DND-41 (cell line): ENCODE data around the gene ETFRF1.

Experiments
- ATAC-seq: fragments of 200-7000 bp; cut with Tn5 transposase; 3 replicates; pipeline ENCODE4 v1.9.1; 2021; ENCODE audit warnings: low read depth; ENCODE audit not compliant: insufficient read depth
- DNase-seq: peaks from one replicate; pipeline ENCODE4 v3.0.0-alpha.2; 2020
- H2AFZ ChIP-seq: 2 replicates; pipeline ENCODE4 v1.6.0; 2012; ENCODE audit warnings: low read depth, low read length
- H3K27ac ChIP-seq: 2 replicates; pipeline ENCODE4 v1.5.1; 2012; ENCODE audit warnings: low read length, inconsistent platforms
- H3K27me3 ChIP-seq: fragments of 200-600 bp; sonication (generic); 2 replicates; pipeline ENCODE4 v1.6.0; 2012; ENCODE audit warnings: low read length, mild to moderate bottlenecking, inconsistent platforms; ENCODE audit not compliant: insufficient read depth, poor library complexity
- H3K36me3 ChIP-seq: 2 replicates; pipeline ENCODE4 v1.5.1; 2012; ENCODE audit warnings: low read length, inconsistent platforms; ENCODE audit not compliant: insufficient read depth
- H3K4me1 ChIP-seq: 2 replicates; pipeline ENCODE4 v1.5.1; 2012; ENCODE audit warnings: mild to moderate bottlenecking, low read length; ENCODE audit not compliant: insufficient read depth
- H3K4me2 ChIP-seq: 2 replicates; pipeline ENCODE4 v1.6.0; 2012; ENCODE audit warnings: mild to moderate bottlenecking, moderate library complexity, low read length, inconsistent platforms; ENCODE audit not compliant: insufficient read depth
- H3K4me3 ChIP-seq, 2 experiments: fragments of 200-600 bp in 1 of 2; shearing (Covaris generic) in 1 of 2; 2 replicates each; pipeline ENCODE4 v1.5.1; 2012 to 2016; ENCODE audit warnings: inconsistent platforms in 2 of 2, low read length in 2 of 2, mild to moderate bottlenecking in 2 of 2, low read depth in 1 of 2, moderate library complexity in 1 of 2
- H3K79me2 ChIP-seq: 2 replicates; pipeline ENCODE4 v1.6.0; 2012; ENCODE audit warnings: low read length, inconsistent platforms; ENCODE audit not compliant: insufficient read depth
- H3K9ac ChIP-seq: 2 replicates; pipeline ENCODE4 v1.6.0; 2012; ENCODE audit warnings: low read depth, mild to moderate bottlenecking, inconsistent platforms, low read length, moderate library complexity
- H3K9me3 ChIP-seq: 2 replicates; pipeline ENCODE4 v1.5.1; 2012; ENCODE audit warnings: low read length, moderate library complexity, mild to moderate bottlenecking, inconsistent platforms; ENCODE audit not compliant: insufficient read depth, severe bottlenecking
- H4K20me1 ChIP-seq: 2 replicates; pipeline ENCODE4 v1.6.0; 2012; ENCODE audit warnings: low read length; ENCODE audit not compliant: insufficient read depth
- CTCF ChIP-seq: IDR thresholded peaks from 2 replicates; pipeline ENCODE4 v1.5.1; 2012; ENCODE audit warnings: borderline replicate concordance, low read length, moderate library complexity, mild to moderate bottlenecking; ENCODE audit not compliant: poor library complexity, severe bottlenecking; ENCODE audit errors: extremely low read depth
- EZH2 ChIP-seq: IDR thresholded peaks from 3 replicates; pipeline ENCODE4 v1.6.1; 2012; ENCODE audit warnings: borderline replicate concordance, low read depth, mild to moderate bottlenecking, moderate library complexity, low read length, inconsistent platforms; ENCODE audit not compliant: severe bottlenecking

ETFRF1 gene

GRCh38 chr12:25182765-25183164, 12.3 kb upstream of the ETFRF1 start:
- Histone ChIP-seq H3K9ac (no peak overlapping the region), H3K9me3 (no peaks in the 10 kb centered on the region), H3K27me3 (no peaks in the 10 kb centered on the region), H3K36me3 (no peaks in the 10 kb centered on the region), H3K4me1 (peaks cover 2% of the 10 kb centered on the region; the same call in 1 of the 2 replicates), H2AFZ (no peak overlapping the region), H3K79me2 (no peaks in the 10 kb centered on the region), H4K20me1 (no peaks in the 10 kb centered on the region), H3K27ac (no peak overlapping the region), H3K4me3 (no peak overlapping the region), H3K4me2 (no peak overlapping the region)
- DNase-seq (no peak), ATAC-seq (no peak)
- TF ChIP-seq EZH2, result no peak
- no peak for TF ChIP-seq CTCF

- H3K27ac ChIP-seq, result no peak overlapping the region
These were observed 10.9 kb upstream of the ETFRF1 start for GRCh38 chr12:25184132-25184531.

GRCh38 chr12:25186038-25186787, 8.8 kb upstream of the ETFRF1 start:
- H3K9me3 ChIP-seq, result no peaks in the 10 kb centered on the region
- H2AFZ ChIP-seq, result no peak overlapping the region
- H3K4me1 ChIP-seq, result peaks cover 2% of the 10 kb centered on the region; the same call in 1 of the 2 replicates
- no peak overlapping the region for H3K9ac ChIP-seq
- TF ChIP-seq CTCF (no peak), EZH2 (no peak)
- no peaks in the 10 kb centered on the region for H3K27me3 ChIP-seq
- H3K4me3 ChIP-seq, result no peak overlapping the region
- ATAC-seq (no peak), DNase-seq (no peak)
- H4K20me1 ChIP-seq, result no peaks in the 10 kb centered on the region
- H3K36me3 ChIP-seq, result no peaks in the 10 kb centered on the region
- H3K79me2 ChIP-seq, result no peaks in the 10 kb centered on the region
- no peak overlapping the region for H3K27ac ChIP-seq
- no peak overlapping the region for H3K4me2 ChIP-seq

More at GRCh38 chr12:25184132-25184531, 10.9 kb upstream of the ETFRF1 start:
- H3K36me3 ChIP-seq, result no peaks in the 10 kb centered on the region
- H3K9me3 ChIP-seq, result no peaks in the 10 kb centered on the region
- H3K4me2 ChIP-seq, result no peak overlapping the region
- H3K79me2 ChIP-seq, result no peaks in the 10 kb centered on the region
- no peak overlapping the region for H3K9ac ChIP-seq
- TF ChIP-seq EZH2 (no peak), CTCF (no peak)
- H3K4me1 ChIP-seq, result peaks cover 2% of the 10 kb centered on the region; the same call in 1 of the 2 replicates
- H4K20me1 ChIP-seq, result no peaks in the 10 kb centered on the region
- no peak overlapping the region for H2AFZ ChIP-seq
- no peaks in the 10 kb centered on the region for H3K27me3 ChIP-seq
- DNase-seq (no peak), ATAC-seq (no peak)
- H3K4me3 ChIP-seq, result no peak overlapping the region
